Measurements from ENCODE around the gene C15orf62.

C15orf62 gene

GRCh38 chr15:40782609-40783227 lies 12.9 kb downstream of the C15orf62 start:
- peak; percentile 65 for DNase-seq (ENCODE audit: low spot score)

DNA sequence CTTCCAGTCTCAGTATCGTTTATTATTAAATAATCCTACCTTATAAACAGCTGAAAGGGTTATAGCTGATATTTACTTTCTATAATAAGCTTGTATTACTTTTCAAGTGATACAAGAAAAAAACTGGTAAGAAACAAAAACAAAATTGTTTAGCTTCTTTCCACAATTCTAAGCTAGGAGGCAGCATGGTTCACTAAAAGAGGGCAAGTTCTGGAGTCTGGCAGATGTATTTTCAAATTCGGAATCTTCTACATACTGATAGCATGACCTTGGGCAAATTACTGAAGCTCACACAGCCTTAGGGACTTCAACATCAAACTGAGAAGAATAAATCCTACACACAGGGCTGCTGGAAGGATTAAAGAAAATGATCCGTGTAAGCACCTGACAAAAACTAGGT lies 15.4 kb downstream of the C15orf62 start:
- DNase-seq (ENCODE audit: low spot score), result no peak

GRCh38 chr15:40785814-40786213 lies 16.0 kb downstream of the C15orf62 start:
- no peak for DNase-seq (ENCODE audit: low spot score)

- DNase-seq (ENCODE audit: low spot score), result no peak
Measured at GRCh38 chr15:40787344-40787841, 17.6 kb downstream of the C15orf62 start.

DNA sequence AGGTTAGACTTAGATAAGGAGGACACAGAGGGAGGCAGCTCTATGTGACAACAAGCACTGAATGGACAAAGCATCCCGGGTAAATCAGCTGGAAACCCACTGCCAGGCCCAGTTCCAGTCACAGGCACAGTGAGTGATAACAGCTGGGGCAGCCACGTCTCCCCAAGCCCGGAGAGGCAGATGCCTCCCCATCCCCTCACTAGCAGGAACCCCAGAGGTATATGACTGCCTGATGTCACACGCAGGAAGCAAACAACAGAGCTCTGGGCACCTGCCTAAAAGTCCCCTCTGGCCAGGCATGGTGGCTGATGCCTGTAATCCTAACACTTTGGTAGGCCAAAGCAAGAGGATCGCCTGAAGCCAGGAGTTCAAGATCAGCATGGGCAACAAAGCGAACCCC lies 18.2 kb downstream of the C15orf62 start:
- DNase-seq (ENCODE audit: low spot score), result no peak

GRCh38 chr15:40789119-40789518 lies 19.3 kb downstream of the C15orf62 start:
- DNase-seq (ENCODE audit: low spot score), result no peak

DNA sequence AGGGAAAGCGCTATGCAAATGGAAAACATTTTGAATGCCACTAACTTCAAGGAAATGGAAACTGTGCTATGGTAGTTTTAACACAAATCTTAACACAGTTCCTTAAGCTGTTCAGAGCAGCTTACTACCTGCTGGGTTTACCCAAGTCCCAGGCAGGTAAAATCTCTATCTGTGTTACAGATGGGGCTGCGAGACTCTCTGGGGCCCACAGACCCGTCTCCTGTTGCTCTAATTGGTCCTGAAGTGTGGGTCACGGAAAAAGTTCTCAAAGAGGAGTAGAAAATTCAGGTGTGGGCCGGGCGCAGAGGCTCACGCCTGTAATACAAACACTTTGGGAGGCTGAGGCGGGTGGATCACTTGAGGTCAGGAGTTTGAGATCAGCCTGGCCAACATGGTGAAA lies 20.2 kb downstream of the C15orf62 start:
- no peak for DNase-seq (ENCODE audit: low spot score)

- DNase-seq (ENCODE audit: low spot score), result no peak
Measured at GRCh38 chr15:40790718-40791117, 20.9 kb downstream of the C15orf62 start.

DNA sequence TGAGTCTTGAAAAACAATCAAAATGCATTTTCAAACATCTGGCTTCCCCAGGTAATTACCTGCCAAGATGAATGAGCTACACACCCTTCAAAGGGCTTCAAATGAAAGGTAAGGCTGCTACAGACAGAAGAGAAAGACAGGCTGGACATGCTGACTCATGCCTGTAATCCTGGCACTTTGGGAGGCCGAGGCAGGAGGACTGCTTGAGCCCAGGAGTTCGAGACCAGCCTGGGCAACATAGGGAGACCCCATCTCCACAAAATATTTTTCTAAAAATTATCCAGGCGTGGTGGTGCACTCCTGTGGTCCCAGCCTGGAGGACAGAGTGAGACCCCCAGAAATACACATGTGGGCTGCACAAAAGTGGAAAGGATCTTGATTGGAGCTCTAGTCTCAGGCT lies 22.6 kb downstream of the C15orf62 start:
- DNase-seq (ENCODE audit: low spot score), result no peak

DNA sequence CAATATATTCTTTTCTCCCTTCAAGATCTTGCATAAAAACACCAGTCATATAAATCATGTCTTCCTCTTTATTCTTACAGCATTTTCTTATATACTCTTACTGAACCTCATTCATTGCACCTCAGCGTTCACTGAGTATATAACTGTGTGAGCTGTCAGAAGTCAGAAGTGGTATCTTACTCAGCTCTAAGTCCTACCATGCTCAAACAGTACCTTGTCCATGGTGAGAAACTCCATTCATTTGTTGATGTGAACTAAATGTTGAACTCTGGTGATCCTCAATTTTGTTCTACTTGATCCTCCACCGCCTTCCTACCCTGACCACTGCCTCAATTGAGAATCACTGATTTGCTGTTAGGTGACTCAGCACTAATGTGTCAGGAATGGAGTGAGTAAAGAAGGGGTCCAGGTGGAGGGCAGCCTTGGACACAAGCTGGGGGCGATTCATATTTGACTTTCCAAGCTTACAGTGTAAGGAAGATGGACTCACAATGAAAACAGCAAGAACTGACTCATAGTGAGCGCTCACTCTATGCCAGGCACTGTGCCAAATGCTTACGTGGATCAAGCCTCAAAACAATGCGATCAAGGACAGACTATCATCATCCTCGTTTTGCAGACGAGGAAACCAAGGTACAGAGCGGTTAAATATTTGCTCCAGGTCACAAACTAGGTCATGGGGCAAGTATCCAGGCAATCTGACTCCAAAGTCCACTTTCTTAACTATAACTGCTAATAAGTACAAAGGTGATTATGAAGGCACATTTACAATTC lies 23.6 kb downstream of the C15orf62 start:
- no peak for DNase-seq (ENCODE audit: low spot score)

GRCh38 chr15:40796041-40796440 lies 26.3 kb downstream of the C15orf62 start:
- DNase-seq (ENCODE audit: low spot score), result no peak

DNA sequence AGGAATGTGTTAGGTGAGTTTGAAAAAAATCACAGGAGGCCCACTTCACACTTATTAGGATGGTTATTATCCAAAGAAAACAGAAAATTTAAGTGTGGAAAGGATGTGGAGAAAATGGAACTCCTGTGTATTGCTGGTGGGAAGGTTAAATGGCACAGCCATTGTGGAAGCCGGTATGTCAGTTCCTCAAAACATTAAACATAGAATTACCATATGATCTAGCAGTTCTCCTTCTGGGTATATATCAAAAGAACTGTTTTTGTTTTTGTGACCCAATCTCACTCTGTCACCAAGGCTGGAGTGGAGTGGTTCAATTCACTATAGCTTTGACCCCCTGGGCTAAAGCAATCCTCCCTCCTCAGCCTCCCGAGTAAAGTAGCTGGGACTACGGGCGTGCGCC lies 26.7 kb downstream of the C15orf62 start:
- no peak for DNase-seq (ENCODE audit: low spot score)

DNA sequence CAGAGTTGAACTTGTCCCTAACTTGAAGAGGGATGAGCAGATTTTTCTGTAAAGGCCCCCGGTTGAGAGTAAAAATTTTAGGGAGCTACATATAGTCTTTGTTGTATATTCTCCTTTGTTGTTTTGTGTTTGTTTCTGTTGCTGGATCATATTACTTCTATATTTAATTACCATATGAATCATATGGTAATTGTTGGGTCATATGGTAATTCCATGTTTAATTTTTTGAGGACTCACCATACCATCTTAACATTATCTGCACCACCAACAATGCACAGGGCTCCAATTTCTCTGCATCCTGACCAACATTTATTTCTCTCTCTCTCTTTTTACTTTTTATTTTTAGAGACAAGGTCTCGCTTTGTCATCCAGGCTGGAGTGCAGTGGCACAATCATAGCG lies 29.7 kb downstream of the C15orf62 start:
- no peak for DNase-seq (ENCODE audit: low spot score)

DNA sequence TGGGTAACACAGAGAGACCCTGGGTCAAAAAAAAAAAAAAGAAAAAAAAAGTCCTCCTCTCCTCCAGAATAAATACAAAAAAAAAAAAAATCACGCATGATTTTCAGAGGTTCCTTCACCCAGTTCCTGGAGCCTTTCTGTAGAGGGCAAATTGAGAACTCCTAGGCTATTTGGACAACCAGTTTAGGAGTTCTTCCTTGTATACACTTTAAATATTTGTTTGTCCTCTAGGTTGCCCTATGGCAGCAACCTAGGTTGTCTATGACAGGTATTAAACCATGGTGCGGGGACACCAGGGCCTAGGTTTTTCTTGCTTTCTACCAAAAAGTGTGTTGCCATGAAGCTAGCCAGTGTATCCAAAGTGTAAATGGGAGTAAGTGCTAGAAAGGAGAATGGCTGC lies 33.3 kb downstream of the C15orf62 start:
- no peak for DNase-seq (ENCODE audit: low spot score)

GRCh38 chr15:40803688-40804087 lies 33.9 kb downstream of the C15orf62 start:
- DNase-seq (ENCODE audit: low spot score), result no peak

DNA sequence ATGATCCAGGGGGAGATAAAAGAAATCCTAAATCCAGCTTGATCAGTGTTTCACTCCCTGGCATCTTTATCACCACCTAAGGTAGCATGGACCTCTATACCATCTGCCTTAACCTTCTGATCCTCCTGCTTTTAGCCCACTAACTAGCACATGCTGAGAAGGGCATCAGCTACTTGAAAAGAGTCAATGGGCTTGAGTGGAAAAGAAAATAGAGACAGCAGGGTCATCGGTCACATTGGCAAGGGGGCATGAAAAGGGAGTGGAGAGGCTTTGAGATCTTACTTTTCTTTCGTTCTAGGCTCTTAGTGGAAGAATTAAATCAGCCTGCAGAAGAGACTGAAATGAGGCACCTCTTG lies 36.9 kb downstream of the C15orf62 start:
- no peak for DNase-seq (ENCODE audit: low spot score)

DNA sequence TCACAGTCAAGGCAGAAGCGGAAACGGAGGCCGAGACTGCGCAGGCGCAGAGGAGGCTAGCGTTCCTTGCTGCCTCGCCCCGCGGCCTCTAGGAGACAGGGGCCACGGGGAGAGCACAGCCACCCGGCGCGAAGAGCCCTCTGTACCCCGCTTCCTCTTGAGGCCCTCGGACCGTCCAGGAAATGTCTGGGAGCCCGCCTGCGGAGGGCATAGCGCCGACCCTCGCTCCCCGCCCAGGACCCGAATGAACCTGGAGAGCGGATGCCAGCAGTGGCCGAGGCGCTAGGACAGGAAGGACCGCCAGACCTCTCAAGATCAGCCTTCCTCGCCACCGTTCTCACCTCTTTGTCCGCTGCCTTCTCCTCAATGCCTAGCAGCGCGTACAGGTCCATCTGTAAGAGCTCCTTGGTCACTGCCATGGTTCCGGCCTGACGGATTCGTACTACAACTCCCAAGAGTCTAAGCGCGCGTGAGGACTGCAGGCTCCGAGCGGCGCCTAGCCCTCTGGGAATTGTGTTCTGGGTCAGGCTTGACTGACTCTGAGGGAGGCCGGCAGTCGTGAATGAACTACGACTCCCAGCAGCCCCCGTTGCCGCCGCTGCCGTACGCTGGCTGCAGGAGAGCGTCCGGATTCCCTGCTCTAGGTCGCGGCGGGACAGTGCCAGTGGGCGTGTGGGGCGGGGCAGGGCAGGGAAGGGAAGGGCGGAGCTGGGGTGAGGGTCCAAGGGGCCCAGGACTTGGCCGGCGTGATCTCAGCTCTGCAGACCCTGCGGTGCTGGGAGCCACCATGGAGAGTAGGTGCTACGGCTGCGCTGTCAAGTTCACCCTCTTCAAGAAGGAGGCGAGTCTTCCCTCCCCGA lies 37.5 kb downstream of the C15orf62 start, which contains the start of the genes DNAJC17 and ZFYVE19:
DNAJC17 (minus strand) TSS at position 446 of the 860 bp plus-strand sequence; CDS start at position 419, 27 bp downstream.
ZFYVE19 (plus strand) TSS at position 62 of the 860 bp plus-strand sequence; CDS start at position 563, 501 bp downstream.
- peak; percentile 97 for DNase-seq (ENCODE audit: low spot score)

DNA sequence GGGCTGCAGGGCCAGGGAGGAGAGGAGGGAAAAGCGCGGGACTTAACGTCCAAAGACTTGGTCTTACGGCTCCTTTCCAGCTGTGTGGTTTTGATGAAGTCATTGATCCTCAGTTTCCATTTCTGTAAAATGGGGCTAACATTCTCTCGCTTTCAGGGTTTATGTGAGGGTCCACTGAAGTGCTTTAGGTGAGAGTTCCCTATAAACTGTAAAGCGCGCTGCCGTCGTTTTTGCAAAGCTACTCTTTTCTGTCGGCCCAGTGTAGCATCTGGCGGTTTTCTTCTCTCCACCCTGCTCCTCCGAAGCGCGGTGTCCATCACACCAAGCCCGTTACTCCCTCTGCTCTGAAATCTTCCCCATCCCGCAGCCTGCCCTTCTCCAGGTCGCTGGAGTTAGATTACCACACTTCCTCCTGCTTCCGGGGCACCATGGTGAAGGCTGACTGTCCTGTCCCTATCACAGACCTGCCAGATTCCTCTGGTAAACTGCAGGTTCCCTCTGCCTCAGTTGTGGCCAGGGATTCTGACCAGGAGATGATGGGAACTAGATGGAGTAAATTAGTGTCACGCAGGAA lies 38.2 kb downstream of the C15orf62 start:
- no peak for DNase-seq (ENCODE audit: low spot score)

- no peak for DNase-seq (ENCODE audit: low spot score)
Measured at GRCh38 chr15:40808861-40809450, 39.2 kb downstream of the C15orf62 start.

DNA sequence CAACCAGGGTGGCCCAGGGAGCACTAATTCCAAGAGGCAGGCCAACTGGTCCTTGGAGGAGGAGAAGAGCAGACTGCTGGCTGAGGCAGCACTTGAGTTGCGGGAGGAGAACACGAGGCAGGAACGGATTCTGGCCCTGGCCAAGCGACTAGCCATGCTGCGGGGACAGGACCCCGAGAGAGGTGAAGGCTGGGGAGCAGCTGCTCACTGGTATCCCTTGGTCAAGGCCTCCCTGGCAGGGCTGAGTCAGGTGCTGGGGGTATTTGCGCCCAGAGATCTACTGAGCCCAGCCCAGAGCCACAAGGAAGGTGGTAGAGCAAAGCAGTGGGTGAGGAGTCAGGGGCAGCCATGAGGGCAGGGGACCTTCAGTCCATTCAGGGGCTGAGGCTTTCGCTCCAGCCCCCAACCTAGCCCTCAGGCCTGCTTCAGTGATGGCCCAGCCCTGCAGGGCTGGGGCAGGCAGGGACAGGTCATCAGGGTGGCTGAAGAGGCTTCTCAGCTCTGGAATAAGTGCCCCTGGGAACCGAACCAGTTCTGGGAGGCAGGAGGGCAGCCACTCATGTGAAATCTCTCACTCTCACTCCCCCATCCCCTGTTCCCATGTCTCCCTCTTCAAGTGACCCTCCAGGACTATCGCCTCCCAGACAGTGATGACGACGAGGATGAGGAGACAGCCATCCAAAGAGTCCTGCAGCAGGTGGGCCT lies 43.1 kb downstream of the C15orf62 start:
- no peak for DNase-seq (ENCODE audit: low spot score)

GRCh38 chr15:40815042-40815698 lies 45.4 kb downstream of the C15orf62 start:
- DNase-seq (ENCODE audit: low spot score), result no peak

All from ecto neural progenitor cell (in vitro differentiated cells).